OCI-LY1 (cell line): ENCODE results near the gene IL15RA.
"Not testable (repeated sequence)": the region's sequence is repeated elsewhere in the genome, so short reads cannot be mapped to it uniquely, and the experiment has no call there.

Source experiments
- H2AFZ ChIP-seq: fragments of 200-600 bp; sonication (generic), shearing (Covaris generic); 2 replicates; pipeline ENCODE4 v1.6.0; 2014; ENCODE audit warnings: antibody characterized with exemption, mild to moderate bottlenecking, low read length
- H3F3A ChIP-seq: fragments of 200-600 bp; sonication (generic), shearing (Covaris generic); 2 replicates; pipeline ENCODE4 v1.6.0; 2014; ENCODE audit warnings: mild to moderate bottlenecking, antibody characterized with exemption, low read length, moderate library complexity; ENCODE audit not compliant: insufficient read depth
- H3K27ac ChIP-seq: fragments of 200-600 bp; sonication (generic); 2 replicates; pipeline ENCODE4 v1.5.1; 2014; ENCODE audit warnings: low read length, mixed run types, mild to moderate bottlenecking, low read depth; ENCODE audit not compliant: poor library complexity, severe bottlenecking
- H3K27me3 ChIP-seq: fragments of 200-600 bp; sonication (generic); 2 replicates; pipeline ENCODE4 v1.6.0; 2014; ENCODE audit warnings: antibody characterized with exemption, mild to moderate bottlenecking, low read length, moderate library complexity; ENCODE audit not compliant: insufficient read depth
- H3K36me3 ChIP-seq: fragments of 200-600 bp; sonication (generic); 2 replicates; pipeline ENCODE4 v1.6.1; 2014; ENCODE audit warnings: mild to moderate bottlenecking, antibody characterized with exemption, low read length, moderate library complexity, mixed read lengths; ENCODE audit not compliant: insufficient read depth
- H3K4me1 ChIP-seq: fragments of 200-600 bp; sonication (generic); 2 replicates; pipeline ENCODE4 v1.5.1; 2014; ENCODE audit warnings: mild to moderate bottlenecking, low read length, moderate library complexity; ENCODE audit not compliant: insufficient read depth, severe bottlenecking
- H3K4me2 ChIP-seq: fragments of 200-600 bp; sonication (generic), shearing (Covaris generic); 2 replicates; pipeline ENCODE4 v1.6.1; 2014; ENCODE audit warnings: low read length
- H3K4me3 ChIP-seq: fragments of 200-600 bp; sonication (generic); 2 replicates; pipeline ENCODE4 v1.5.1; 2014; ENCODE audit warnings: low read length, low read depth, mild to moderate bottlenecking, mixed read lengths; ENCODE audit not compliant: poor library complexity, severe bottlenecking
- H3K79me2 ChIP-seq: fragments of 200-600 bp; shearing (Covaris generic); 2 replicates; pipeline ENCODE4 v1.6.1; 2016; ENCODE audit warnings: mixed run types, low read length, mixed read lengths; ENCODE audit not compliant: insufficient read depth
- H3K9ac ChIP-seq: fragments of 200-600 bp; sonication (generic), shearing (Covaris generic); 2 replicates; pipeline ENCODE4 v1.6.1; 2014; ENCODE audit warnings: mild to moderate bottlenecking, low read length, mixed read lengths
- H3K9me2 ChIP-seq: fragments of 200-600 bp; sonication (generic), shearing (Covaris generic); 2 replicates; pipeline ENCODE4 v1.6.1; 2014; ENCODE audit warnings: low read depth, mild to moderate bottlenecking, low read length, mixed read lengths
- H3K9me3 ChIP-seq: fragments of 200-600 bp; shearing (Covaris generic); 2 replicates; pipeline ENCODE4 v1.6.1; 2014; ENCODE audit warnings: low read length, mixed read lengths
- H4K20me1 ChIP-seq: fragments of 200-600 bp; sonication (generic), shearing (Covaris generic); 2 replicates; pipeline ENCODE4 v1.6.0; 2016; ENCODE audit warnings: mild to moderate bottlenecking, low read length; ENCODE audit not compliant: insufficient read depth
- EZH2 ChIP-seq: fragments of 200-600 bp; sonication (generic), shearing (Covaris generic); IDR thresholded peaks from 2 replicates; pipeline ENCODE4 v1.8.0; 2017; ENCODE audit warnings: borderline replicate concordance, mixed run types, mild to moderate bottlenecking, antibody characterized with exemption, low read length, moderate library complexity, mixed read lengths
- TF ChIP-seq, protein P1 (sequence below): fragments of 200-600 bp; sonication (generic), shearing (Covaris generic); IDR thresholded peaks from 2 replicates; pipeline ENCODE4 v1.5.1; 2017; ENCODE audit warnings: mild to moderate bottlenecking, antibody characterized with exemption, low read length, moderate library complexity, mixed read lengths

IL15RA gene

DNA sequence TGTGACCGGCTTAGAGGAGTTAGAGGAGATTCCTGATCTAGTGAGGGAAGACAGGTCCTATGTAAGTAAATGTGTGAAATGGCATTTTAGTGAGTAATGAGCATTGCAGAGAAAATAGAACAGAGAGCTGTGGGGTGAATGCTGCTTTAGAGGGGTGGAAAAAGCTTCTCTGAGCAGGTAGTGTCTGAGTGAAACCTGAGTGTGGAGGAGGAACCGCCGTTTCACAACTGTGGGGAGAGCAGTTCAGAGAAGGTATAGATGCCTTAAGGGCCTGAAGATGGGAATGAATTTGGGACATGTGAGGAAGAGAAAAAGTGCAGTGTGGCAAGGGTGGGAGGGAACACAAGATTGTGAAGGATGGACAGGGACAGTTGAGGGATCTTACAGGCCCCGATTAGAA lies 65.7 kb downstream of the IL15RA start:
- Histone ChIP-seq H3F3A (no peaks in the 10 kb centered on the region), H3K27me3 (no peaks in the 10 kb centered on the region), H4K20me1 (no peaks in the 10 kb centered on the region), H3K9me3 (no peaks in the 10 kb centered on the region), H3K9me2 (no peaks in the 10 kb centered on the region), H3K4me3 (no peak overlapping the region), H3K4me1 (no peaks in the 10 kb centered on the region), H3K36me3 (peaks cover 81% of the 10 kb centered on the region), H3K9ac (no peak overlapping the region), H2AFZ (no peak overlapping the region), H3K79me2 (no peaks in the 10 kb centered on the region), H3K27ac (no peak overlapping the region), H3K4me2 (no peak overlapping the region)
- TF ChIP-seq, protein P1, sequence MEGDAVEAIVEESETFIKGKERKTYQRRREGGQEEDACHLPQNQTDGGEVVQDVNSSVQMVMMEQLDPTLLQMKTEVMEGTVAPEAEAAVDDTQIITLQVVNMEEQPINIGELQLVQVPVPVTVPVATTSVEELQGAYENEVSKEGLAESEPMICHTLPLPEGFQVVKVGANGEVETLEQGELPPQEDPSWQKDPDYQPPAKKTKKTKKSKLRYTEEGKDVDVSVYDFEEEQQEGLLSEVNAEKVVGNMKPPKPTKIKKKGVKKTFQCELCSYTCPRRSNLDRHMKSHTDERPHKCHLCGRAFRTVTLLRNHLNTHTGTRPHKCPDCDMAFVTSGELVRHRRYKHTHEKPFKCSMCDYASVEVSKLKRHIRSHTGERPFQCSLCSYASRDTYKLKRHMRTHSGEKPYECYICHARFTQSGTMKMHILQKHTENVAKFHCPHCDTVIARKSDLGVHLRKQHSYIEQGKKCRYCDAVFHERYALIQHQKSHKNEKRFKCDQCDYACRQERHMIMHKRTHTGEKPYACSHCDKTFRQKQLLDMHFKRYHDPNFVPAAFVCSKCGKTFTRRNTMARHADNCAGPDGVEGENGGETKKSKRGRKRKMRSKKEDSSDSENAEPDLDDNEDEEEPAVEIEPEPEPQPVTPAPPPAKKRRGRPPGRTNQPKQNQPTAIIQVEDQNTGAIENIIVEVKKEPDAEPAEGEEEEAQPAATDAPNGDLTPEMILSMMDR: no peak
- TF ChIP-seq EZH2: no peak

DNA sequence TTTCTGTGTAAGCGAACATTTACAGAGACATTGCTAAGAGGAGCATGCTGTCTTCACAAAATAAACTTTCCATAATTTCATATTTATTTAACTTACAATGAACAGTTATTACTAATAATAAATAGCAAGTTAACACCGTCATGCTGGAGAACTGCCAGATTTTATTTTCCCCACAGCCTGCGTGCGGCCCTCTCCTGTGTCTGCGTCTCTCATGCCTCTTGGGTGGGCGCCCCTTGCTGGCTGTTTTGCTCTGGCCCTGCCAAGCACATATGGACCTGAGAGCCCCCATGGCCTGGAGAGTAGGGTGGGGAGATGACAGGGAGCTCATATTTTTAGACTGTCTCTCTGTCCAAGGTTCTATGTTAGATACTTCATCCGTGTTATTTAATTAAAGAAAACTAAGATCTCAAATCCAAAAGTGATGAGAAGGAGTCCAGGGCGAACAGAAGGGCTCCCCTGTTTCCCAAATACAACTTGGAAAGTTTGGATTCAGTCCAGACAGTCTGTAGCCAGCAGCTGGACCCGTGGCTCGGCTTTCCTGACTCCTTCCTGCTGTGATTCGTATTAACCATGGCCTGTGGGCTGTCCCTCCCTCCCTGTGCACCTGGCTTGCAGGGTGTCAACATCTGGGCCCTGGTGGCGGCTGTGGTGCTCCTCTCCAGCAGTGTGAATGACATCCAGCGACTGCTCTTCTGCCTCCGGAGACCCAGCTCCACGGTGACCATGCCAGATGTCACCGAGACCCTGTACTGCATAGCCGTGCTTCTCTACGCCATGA lies 66.8 kb downstream of the IL15RA start:
- H3K9me2 ChIP-seq: no peaks in the 10 kb centered on the region
- no peak overlapping the region for H3K4me3 ChIP-seq
- no peak for TF ChIP-seq EZH2
- TF ChIP-seq, protein P1: no peak
- no peaks in the 10 kb centered on the region for H3K4me1 ChIP-seq
- no peak overlapping the region for H3K27ac ChIP-seq
- H3F3A ChIP-seq: no peaks in the 10 kb centered on the region
- H3K36me3 ChIP-seq: peaks cover 81% of the 10 kb centered on the region
- H3K9me3 ChIP-seq: no peaks in the 10 kb centered on the region
- H4K20me1 ChIP-seq: no peaks in the 10 kb centered on the region
- H3K27me3 ChIP-seq: no peaks in the 10 kb centered on the region
- no peak overlapping the region for H3K4me2 ChIP-seq
- H2AFZ ChIP-seq: no peak overlapping the region
- H3K79me2 ChIP-seq: no peaks in the 10 kb centered on the region
- no peak overlapping the region for H3K9ac ChIP-seq

DNA sequence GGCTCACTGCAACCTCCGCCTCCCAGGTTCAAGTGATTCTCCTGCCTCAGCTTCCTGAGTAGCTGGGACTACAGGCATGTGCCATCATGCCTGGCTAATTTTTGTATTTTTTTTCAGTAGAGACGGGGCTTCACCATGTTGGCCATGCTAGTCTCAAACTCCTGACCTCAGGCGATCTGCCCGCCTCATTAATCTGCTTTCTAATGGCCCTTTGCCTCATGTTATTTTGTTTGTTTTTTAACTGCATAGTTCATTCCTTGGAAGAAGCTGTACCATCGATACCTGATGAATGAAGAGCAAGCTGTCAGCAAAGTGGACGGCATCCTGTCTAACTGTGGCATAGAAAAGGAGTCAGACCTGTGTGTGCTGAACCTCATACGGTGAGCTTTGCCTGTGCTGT lies 68.7 kb downstream of the IL15RA start:
- H4K20me1 ChIP-seq, H3K27ac ChIP-seq, H3K79me2 ChIP-seq, H3F3A ChIP-seq, H3K4me3 ChIP-seq, H3K9me3 ChIP-seq, H3K4me2 ChIP-seq, H3K9me2 ChIP-seq, H2AFZ ChIP-seq, H3K4me1 ChIP-seq, H3K27me3 ChIP-seq, H3K9ac ChIP-seq: not testable (repeated sequence)
- H3K36me3 ChIP-seq: peaks cover 66% of the 10 kb centered on the region

DNA sequence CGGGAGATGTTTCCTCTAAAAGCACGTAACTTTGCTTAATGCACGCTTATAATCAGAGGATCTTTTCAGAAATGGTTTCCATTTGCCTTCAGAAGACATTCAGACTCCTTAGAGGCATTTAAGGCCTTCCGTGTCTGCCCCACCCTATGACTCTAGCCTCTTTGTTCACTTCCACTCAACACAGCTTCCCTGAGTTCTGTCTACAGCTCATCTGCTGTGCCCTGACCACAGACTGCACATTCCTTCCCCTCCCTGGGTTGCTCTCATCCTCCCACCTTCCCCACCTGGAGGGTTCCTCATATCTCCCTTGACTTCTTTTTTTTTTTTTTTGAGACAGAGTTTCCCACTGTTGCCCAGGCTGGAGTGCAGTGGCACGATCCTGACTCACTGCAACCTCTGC lies 70.7 kb downstream of the IL15RA start:
- Histone ChIP-seq H3K4me2 (no peak overlapping the region), H3K36me3 (peaks cover 50% of the 10 kb centered on the region), H3K27ac (no peak overlapping the region), H4K20me1 (no peaks in the 10 kb centered on the region), H3K9me3 (no peaks in the 10 kb centered on the region), H3K4me1 (no peaks in the 10 kb centered on the region), H3K9me2 (no peaks in the 10 kb centered on the region), H3K27me3 (no peaks in the 10 kb centered on the region), H3K4me3 (no peak overlapping the region), H3K79me2 (no peaks in the 10 kb centered on the region), H3K9ac (no peak overlapping the region), H3F3A (no peaks in the 10 kb centered on the region), H2AFZ (no peak overlapping the region)
- TF ChIP-seq, protein P1: no peak
- no peak for TF ChIP-seq EZH2
